ENCODE data around the gene GPS2. TPM values are rescaled to one million over a fixed set of nuclear protein-coding genes. Genes with fewer than 3 reads are reported as not detected.

Gene GPS2
- total and polyA plus RNA-seq, 2 of the 4 experiments (the other 2 are of a cell fraction): 36.2 to 50.9 TPM

GRCh38 chr17:7325031-7325528 lies 9.9 kb upstream of the GPS2 start:
- no peak overlapping the region for H3K9ac ChIP-seq (ENCODE audit: low read depth, low read length)
- ATAC-seq (ENCODE audit: low read depth) (no peak), DNase-seq (no peak)
- H3K9me3 ChIP-seq (ENCODE audit: control insufficient read depth, insufficient read depth, low read length): no peaks in the 10 kb centered on the region
- H3K23ac ChIP-seq (ENCODE audit: low read depth, low read length): no peak overlapping the region
- H2BK20ac ChIP-seq (ENCODE audit: low read depth, low read length): no peak overlapping the region
- no peak for TF ChIP-seq CEBPB (IDR thresholded peaks at IDR 0.05; ENCODE audit: low read depth, low read length)
- no peak for TF ChIP-seq CHD1 (IDR thresholded peaks at IDR 0.05; ENCODE audit: low read depth, low read length)
- no peak for TF ChIP-seq MAZ (IDR thresholded peaks at IDR 0.05; ENCODE audit: borderline replicate concordance, low read depth, low read length)
- TF ChIP-seq POLR2A (IDR thresholded peaks at IDR 0.05; ENCODE audit: low read depth, low read length): no peak
- no peak for TF ChIP-seq SMC3 (IDR thresholded peaks at IDR 0.05; ENCODE audit: low read depth, low read length)
- no peak overlapping the region for H2AK9ac ChIP-seq (replicated peaks; ENCODE audit: low read depth, low read length, poor library complexity)
- H2BK5ac ChIP-seq (ENCODE audit: low read depth, low read length, poor library complexity, severe bottlenecking): no peak overlapping the region
- in situ Hi-C loops (cut with MboI; ENCODE audit: low sequenced_read_pairs): no loop called here
- intact Hi-C loops (cut with micrococcal nuclease): loop anchor here (10.0 kb wide), 1 partner anchor 240 kb away; the partner anchor contains the start of gene SENP3
- POLR2A ChIA-PET (ENCODE audit: unreplicated experiment): no interaction called here
- H3K4me2 ChIP-seq (ENCODE audit: low read depth, low read length): no peak overlapping the region
- H4K20me1 ChIP-seq (ENCODE audit: insufficient read depth, low read length): peaks cover 7% of the 10 kb centered on the region
- no peak overlapping the region for H3K14ac ChIP-seq (replicated peaks; ENCODE audit: low read depth, low read length)
- dilution Hi-C loops (cut with HindIII; ENCODE audit: low sequenced_read_pairs, unreplicated experiment): no loop called here
- no peak overlapping the region for H3K27ac ChIP-seq (ENCODE audit: insufficient read depth, low read length)
- no peak overlapping the region for H3K56ac ChIP-seq (ENCODE audit: extremely low read depth, insufficient read depth, low read length)
- H3K4me1 ChIP-seq (ENCODE audit: control insufficient read depth, insufficient read depth, low read length): 0 out of 2 replicates have a peak, but pooled peaks cover 2% of the 10 kb centered on the region
- no peak overlapping the region for H2BK15ac ChIP-seq (ENCODE audit: low read depth, low read length)
- no peaks in the 10 kb centered on the region for H3K27me3 ChIP-seq (ENCODE audit: control insufficient read depth, insufficient read depth, low read length)
- H2BK120ac ChIP-seq (ENCODE audit: low read depth, low read length): no peak overlapping the region
- peaks cover 10 to 29% of the 10 kb centered on the region in 2 experiments; a peak in 3 of 4 replicates for H3K79me1 ChIP-seq (ENCODE audit: low read depth in 1 of 2, low read length in 2 of 2)
- no peak overlapping the region for H3K4me3 ChIP-seq (ENCODE audit: insufficient read depth, low read depth, low read length)
- H4K8ac ChIP-seq (ENCODE audit: low read depth in 2 of 2, low read length in 2 of 2): no peak overlapping the region
- peaks cover 6% of the 10 kb centered on the region; the same call in 1 of the 2 replicates for H3K9me1 ChIP-seq (ENCODE audit: insufficient read depth, low read length)
- no peak overlapping the region for H3K18ac ChIP-seq (ENCODE audit: low read depth, low read length)
- BruUV-seq (replicated peaks): no TSS peak
- no peak overlapping the region for H3K4ac ChIP-seq (ENCODE audit: low read depth, low read length)
- H4K5ac ChIP-seq (ENCODE audit: low read depth, low read length): no peak overlapping the region
- H2AFZ ChIP-seq (replicated peaks; ENCODE audit: low read length, poor library complexity): peak overlapping the region; percentile 15
- no peak overlapping the region for H4K91ac ChIP-seq (ENCODE audit: insufficient read depth, low read depth, low read length)
- CTCF ChIA-PET: no interaction called here
- WGBS, 2 experiments (ENCODE audit: extremely low coverage in 2 of 2, insufficient read length in 1 of 2): no CpG with 5 or more reads among the region's 19 CpGs
- H3K36me3 ChIP-seq (ENCODE audit: control insufficient read depth, insufficient read depth, low read length): peaks cover 56% of the 10 kb centered on the region
- H2AK5ac ChIP-seq (ENCODE audit: low read depth, low read length): no peak overlapping the region

All from IMR-90 (cell line).